ENCODE measurements around the gene DLX1. TPM values are rescaled to one million over a fixed set of nuclear protein-coding genes. Genes with fewer than 3 reads are reported as not detected.

DLX1 gene
- total and polyA plus RNA-seq, 9 of the 15 experiments (the other 6 are each of a cell fraction or from before 2014, with no cell fraction given): 1.9 to 26.2 (median 9.6) TPM

GRCh38 chr2:172049567-172050120 lies 35.7 kb upstream of the DLX1 start:
- Histone ChIP-seq H3K79me2 (ENCODE audit: control insufficient read depth, insufficient read depth, low read length) (peaks cover 11% of the 10 kb centered on the region; the same call in 2 of the 3 replicates), H4K20me1 (replicated peaks; ENCODE audit: control insufficient read depth, insufficient read depth, low read length) (no peaks in the 10 kb centered on the region), H3K27me3 (ENCODE audit: control insufficient read depth in 2 of 2, insufficient read depth in 2 of 2, low read length in 2 of 2) (no peaks in the 10 kb centered on the region), H3K4me3 (peak overlapping the region; percentile 12; the same call in 1 of the 2 replicates), H3K27ac (ENCODE audit: extremely low read depth, low read depth, low read length) (peak overlapping the region; percentile 83), H3K36me3 (ENCODE audit: control insufficient read depth, insufficient read depth, low read length) (no peaks in the 10 kb centered on the region), H3K9me1 (ENCODE audit: control insufficient read depth, insufficient read depth, low read length) (no peaks in the 10 kb centered on the region), H2AFZ (ENCODE audit: low read depth, low read length) (peak overlapping the region; percentile 75), H3K9ac (ENCODE audit: insufficient read depth in 1 of 2, low read depth in 2 of 2, low read length in 2 of 2) (peak overlapping the region in 1 of 2 experiments; percentile 62; a peak in 3 of 4 replicates), H3K9me3 (replicated peaks; ENCODE audit: control insufficient read depth, insufficient read depth, low read depth, low read length) (no peaks in the 10 kb centered on the region), H3K4me2 (ENCODE audit: insufficient read depth, low read length) (peak overlapping the region; percentile 60), H3K4me1 (replicated peaks in 1 of 2; ENCODE audit: control insufficient read depth in 2 of 2, insufficient read depth in 2 of 2, low read length in 2 of 2) (peaks cover 3 to 41% of the 10 kb centered on the region in 2 experiments; a peak in 4 of 5 replicates)
- peak; percentile 15 for ATAC-seq
- CTCF ChIA-PET (ENCODE audit: low intra/inter-chr PET ratio): no interaction called here
- WGBS (ENCODE audit: insufficient coverage, low coverage, missing lambda C conversion rate): 4% methylated on average over 2 of the region's 2 CpGs
- no peak for DNase-seq (ENCODE audit: extremely low read depth in 1 of 4, low spot score in 3 of 4)
- in situ Hi-C loops (cut with MboI): no loop called here
- POLR2A ChIA-PET: interaction anchor here (0.9 to 3.0 kb wide), 6 partner anchors 9 to 171 kb away, joined by 3 to 17 read pairs (median 6); partner anchors contain the start of gene DLX1
- no TSS peak for BruUV-seq (replicated peaks)
- no peak for FAIRE-seq
- intact Hi-C loops (cut with micrococcal nuclease): loop anchor here (5.0 kb wide), 1 partner anchor 127 kb away; the partner anchor contains the start of gene HAT1
- TF ChIP-seq, protein P1, sequence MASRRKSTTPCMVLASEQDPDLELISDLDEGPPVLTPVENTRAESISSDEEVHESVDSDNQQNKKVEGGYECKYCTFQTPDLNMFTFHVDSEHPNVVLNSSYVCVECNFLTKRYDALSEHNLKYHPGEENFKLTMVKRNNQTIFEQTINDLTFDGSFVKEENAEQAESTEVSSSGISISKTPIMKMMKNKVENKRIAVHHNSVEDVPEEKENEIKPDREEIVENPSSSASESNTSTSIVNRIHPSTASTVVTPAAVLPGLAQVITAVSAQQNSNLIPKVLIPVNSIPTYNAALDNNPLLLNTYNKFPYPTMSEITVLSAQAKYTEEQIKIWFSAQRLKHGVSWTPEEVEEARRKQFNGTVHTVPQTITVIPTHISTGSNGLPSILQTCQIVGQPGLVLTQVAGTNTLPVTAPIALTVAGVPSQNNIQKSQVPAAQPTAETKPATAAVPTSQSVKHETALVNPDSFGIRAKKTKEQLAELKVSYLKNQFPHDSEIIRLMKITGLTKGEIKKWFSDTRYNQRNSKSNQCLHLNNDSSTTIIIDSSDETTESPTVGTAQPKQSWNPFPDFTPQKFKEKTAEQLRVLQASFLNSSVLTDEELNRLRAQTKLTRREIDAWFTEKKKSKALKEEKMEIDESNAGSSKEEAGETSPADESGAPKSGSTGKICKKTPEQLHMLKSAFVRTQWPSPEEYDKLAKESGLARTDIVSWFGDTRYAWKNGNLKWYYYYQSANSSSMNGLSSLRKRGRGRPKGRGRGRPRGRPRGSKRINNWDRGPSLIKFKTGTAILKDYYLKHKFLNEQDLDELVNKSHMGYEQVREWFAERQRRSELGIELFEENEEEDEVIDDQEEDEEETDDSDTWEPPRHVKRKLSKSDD (conservative IDR thresholded peaks at IDR 0.05; ENCODE audit: low read length): no peak
- no peak for TF ChIP-seq XRCC4 (IDR thresholded peaks at IDR 0.05; ENCODE audit: extremely low read depth, insufficient read depth, insufficient read length)
- no peak for TF ChIP-seq POLR3G (IDR thresholded peaks at IDR 0.05; ENCODE audit: extremely low read depth, insufficient read length, insufficient replicate concordance)
- TF ChIP-seq HBP1 (CRISPR knock-in tag; IDR thresholded peaks at IDR 0.05): no peak
- TF ChIP-seq CHCHD3 (CRISPR knock-in tag; IDR thresholded peaks at IDR 0.05): no peak
- no peak for TF ChIP-seq NCOA2 (IDR thresholded peaks at IDR 0.05; ENCODE audit: partially characterized antibody in 2 of 2)
- TF ChIP-seq PHB (CRISPR knock-in tag; IDR thresholded peaks at IDR 0.05): no peak
- TF ChIP-seq GTF2F1 (IDR thresholded peaks at IDR 0.05; ENCODE audit: low read depth, low read length): no peak
- peak; percentile 35 for TF ChIP-seq BRD9 (IDR thresholded peaks at IDR 0.05; ENCODE audit: low read depth, partially characterized antibody)
- 0 out of 2 replicates have a peak, but pooled peaks have one; percentile 10 for TF ChIP-seq CEBPB (tag; IDR thresholded peaks at IDR 0.05)
- TF ChIP-seq ZNF507 (tag; conservative IDR thresholded peaks at IDR 0.05): no peak
- TF ChIP-seq CBX3 (IDR thresholded peaks at IDR 0.05; ENCODE audit: borderline replicate concordance in 1 of 2, low read length in 2 of 2): no peak
- 0 out of 2 replicates have a peak, but pooled peaks have one; percentile 21 for TF ChIP-seq ZNF766 (CRISPR knock-in tag; conservative IDR thresholded peaks at IDR 0.05)
- 0 out of 2 replicates have a peak, but pooled peaks have one; percentile 9 for TF ChIP-seq EP400 (IDR thresholded peaks at IDR 0.05)
- TF ChIP-seq HMBOX1 (IDR thresholded peaks at IDR 0.05): peak; percentile 53; the same call in 1 of the 2 replicates
- no peak for TF ChIP-seq STAT5A (IDR thresholded peaks at IDR 0.05; ENCODE audit: borderline replicate concordance, low read length)
- no peak for TF ChIP-seq JUND (IDR thresholded peaks at IDR 0.05; ENCODE audit: borderline replicate concordance, low read depth, low read length)
- no peak for TF ChIP-seq JUND (tag; IDR thresholded peaks at IDR 0.05; ENCODE audit: borderline replicate concordance, low read depth, low read length)

Measured in K562 (cell line).